Measurements from ENCODE around the gene AKIRIN1.
A peak's percentile ranks its signal among the peaks of the same experiment; 100 is the strongest.

The AKIRIN1 gene

DNA sequence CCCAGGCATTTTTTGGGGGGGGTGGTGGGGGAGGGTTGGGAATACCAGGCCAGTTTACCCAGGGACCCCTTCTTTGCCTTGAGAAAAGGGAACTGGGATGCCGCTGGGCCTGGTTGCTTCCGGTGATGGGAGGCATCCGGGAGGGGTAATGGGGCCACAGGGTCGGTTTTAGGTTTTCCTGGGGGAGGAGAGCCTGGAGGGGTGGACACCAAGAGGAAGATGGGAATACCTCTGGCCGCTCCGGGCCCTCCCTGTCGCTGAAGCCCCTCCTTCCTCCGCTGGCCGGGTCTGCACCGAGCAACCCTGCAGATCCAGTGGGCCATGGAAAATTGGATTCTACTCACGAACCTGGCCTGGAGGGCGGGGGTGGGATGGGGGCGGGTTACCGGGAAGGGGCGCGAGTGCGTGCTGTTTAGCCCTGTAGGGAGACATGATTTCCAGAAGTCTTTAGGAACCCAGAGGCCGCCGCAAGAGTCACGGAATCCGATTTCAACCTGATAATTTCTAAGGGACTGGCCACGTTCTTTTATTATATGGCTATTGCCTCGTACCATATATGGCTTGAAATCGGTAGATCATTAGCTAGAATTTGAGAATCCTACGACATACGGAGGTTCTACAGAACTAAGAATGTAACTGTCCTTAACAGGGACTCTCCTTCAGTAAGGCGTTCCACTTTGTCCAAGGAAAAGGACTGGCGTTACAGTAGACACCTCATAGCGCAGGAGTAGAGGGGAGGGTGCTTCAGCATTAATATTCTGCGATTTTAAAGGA lies 749 bp downstream of the AKIRIN1 start:
- Histone ChIP-seq H3K4me1 (ENCODE audit: control insufficient read depth in 1 of 2, insufficient read depth in 1 of 2, low read depth in 1 of 2, low read length in 1 of 2) (peaks cover 17 to 22% of the 10 kb centered on the region in 2 experiments), H3K36me3 (peaks cover 18% of the 10 kb centered on the region), H3K9me3 (no peaks in the 10 kb centered on the region), H3K4me3 (ENCODE audit: low read depth in 1 of 2, low read length in 1 of 2) (peak overlapping the region; percentile 81 to 91), H3K27me3 (no peaks in the 10 kb centered on the region), H3K27ac (peak overlapping the region; percentile 96)
- no peak for TF ChIP-seq CTCF (IDR thresholded peaks at IDR 0.05)

DNA sequence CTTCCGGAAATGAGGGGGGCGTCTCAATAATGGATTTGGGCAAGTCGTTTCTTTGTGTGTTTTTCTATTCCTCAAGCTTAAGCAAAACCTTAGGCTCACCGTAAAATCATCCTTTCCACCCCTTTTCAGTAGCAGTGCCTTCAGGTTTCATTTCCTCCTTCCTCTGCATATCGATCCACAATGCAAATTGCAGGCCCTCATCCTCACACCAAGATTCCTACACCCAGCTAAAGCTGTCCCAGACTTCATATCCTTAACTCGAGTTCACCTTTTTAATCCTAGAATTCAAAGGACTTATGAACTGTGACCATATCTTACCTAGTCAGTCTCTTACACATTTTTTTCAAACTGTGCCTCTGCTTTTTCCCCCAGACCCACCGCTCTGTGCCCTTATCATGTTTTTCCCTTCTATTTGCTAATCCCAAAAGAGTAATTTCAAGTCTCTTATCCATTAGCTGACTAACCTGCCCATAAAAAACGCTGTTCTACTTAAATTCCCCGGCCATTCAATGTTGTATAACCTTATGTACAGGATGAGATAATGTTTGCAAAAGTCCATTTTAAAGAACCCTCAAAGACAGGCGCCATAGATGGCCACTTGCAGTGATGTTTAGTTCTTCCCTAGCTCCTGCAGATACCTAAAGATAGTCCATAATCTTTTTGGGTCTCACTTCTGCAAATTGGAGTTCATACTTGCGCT lies 1.5 kb downstream of the AKIRIN1 start:
- no peak for TF ChIP-seq CTCF (IDR thresholded peaks at IDR 0.05)
- Histone ChIP-seq H3K9me3 (no peaks in the 10 kb centered on the region), H3K27ac (peak overlapping the region; percentile 96), H3K36me3 (peaks cover 19% of the 10 kb centered on the region), H3K4me1 (ENCODE audit: control insufficient read depth in 1 of 2, insufficient read depth in 1 of 2, low read depth in 1 of 2, low read length in 1 of 2) (peaks cover 17 to 22% of the 10 kb centered on the region in 2 experiments), H3K4me3 (ENCODE audit: low read depth in 1 of 2, low read length in 1 of 2) (peak overlapping the region; percentile 81 to 91), H3K27me3 (no peaks in the 10 kb centered on the region)

DNA sequence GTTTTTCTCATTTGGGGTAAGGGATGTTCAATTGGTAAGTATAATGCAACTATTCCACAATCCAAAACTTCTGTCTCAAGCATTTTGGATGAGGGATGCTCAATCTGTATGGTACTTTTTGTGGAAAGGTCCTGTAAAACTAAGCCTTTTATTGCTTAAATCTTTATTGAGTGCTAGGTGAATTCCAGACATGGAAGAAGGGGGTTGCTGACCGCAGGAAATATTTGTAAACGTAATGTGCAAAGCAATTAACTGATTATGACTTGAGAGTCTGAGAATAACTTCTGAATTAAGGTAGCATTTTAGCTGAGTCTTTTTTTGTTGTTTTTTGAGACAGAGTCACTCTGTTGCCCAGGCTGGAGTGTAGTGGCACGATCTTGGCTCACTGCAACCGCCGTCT lies 3.1 kb downstream of the AKIRIN1 start:
- no peak for TF ChIP-seq CTCF (IDR thresholded peaks at IDR 0.05)
- Histone ChIP-seq H3K27me3 (no peaks in the 10 kb centered on the region), H3K27ac (no peak overlapping the region), H3K36me3 (peaks cover 31% of the 10 kb centered on the region), H3K9me3 (no peaks in the 10 kb centered on the region), H3K4me1 (ENCODE audit: control insufficient read depth in 1 of 2, insufficient read depth in 1 of 2, low read depth in 1 of 2, low read length in 1 of 2) (peaks cover 17 to 22% of the 10 kb centered on the region in 2 experiments), H3K4me3 (ENCODE audit: low read depth in 1 of 2, low read length in 1 of 2) (no peak overlapping the region)

GRCh38 chr1:38997034-38997900 lies 6.2 kb downstream of the AKIRIN1 start:
- Histone ChIP-seq H3K36me3 (peaks cover 62% of the 10 kb centered on the region), H3K27me3 (no peaks in the 10 kb centered on the region), H3K4me1 (ENCODE audit: control insufficient read depth in 1 of 2, insufficient read depth in 1 of 2, low read depth in 1 of 2, low read length in 1 of 2) (peaks cover 9% of the 10 kb centered on the region in 2 experiments), H3K9me3 (no peaks in the 10 kb centered on the region), H3K4me3 (ENCODE audit: low read depth in 1 of 2, low read length in 1 of 2) (no peak overlapping the region), H3K27ac (no peak overlapping the region)
- no peak for TF ChIP-seq CTCF (IDR thresholded peaks at IDR 0.05)

- Histone ChIP-seq H3K4me1 (ENCODE audit: control insufficient read depth in 1 of 2, insufficient read depth in 1 of 2, low read depth in 1 of 2, low read length in 1 of 2) (peaks cover 3% of the 10 kb centered on the region in 2 experiments), H3K36me3 (peaks cover 68% of the 10 kb centered on the region), H3K27me3 (no peaks in the 10 kb centered on the region), H3K9me3 (no peaks in the 10 kb centered on the region), H3K4me3 (ENCODE audit: low read depth in 1 of 2, low read length in 1 of 2) (no peak overlapping the region), H3K27ac (no peak overlapping the region)
- TF ChIP-seq CTCF (IDR thresholded peaks at IDR 0.05) = no peak
These were observed 6.8 kb downstream of the AKIRIN1 start for GRCh38 chr1:38997901-38998190.

Data from neutrophil (primary cell).